ENCODE results near the gene DUS1L.

DNA sequence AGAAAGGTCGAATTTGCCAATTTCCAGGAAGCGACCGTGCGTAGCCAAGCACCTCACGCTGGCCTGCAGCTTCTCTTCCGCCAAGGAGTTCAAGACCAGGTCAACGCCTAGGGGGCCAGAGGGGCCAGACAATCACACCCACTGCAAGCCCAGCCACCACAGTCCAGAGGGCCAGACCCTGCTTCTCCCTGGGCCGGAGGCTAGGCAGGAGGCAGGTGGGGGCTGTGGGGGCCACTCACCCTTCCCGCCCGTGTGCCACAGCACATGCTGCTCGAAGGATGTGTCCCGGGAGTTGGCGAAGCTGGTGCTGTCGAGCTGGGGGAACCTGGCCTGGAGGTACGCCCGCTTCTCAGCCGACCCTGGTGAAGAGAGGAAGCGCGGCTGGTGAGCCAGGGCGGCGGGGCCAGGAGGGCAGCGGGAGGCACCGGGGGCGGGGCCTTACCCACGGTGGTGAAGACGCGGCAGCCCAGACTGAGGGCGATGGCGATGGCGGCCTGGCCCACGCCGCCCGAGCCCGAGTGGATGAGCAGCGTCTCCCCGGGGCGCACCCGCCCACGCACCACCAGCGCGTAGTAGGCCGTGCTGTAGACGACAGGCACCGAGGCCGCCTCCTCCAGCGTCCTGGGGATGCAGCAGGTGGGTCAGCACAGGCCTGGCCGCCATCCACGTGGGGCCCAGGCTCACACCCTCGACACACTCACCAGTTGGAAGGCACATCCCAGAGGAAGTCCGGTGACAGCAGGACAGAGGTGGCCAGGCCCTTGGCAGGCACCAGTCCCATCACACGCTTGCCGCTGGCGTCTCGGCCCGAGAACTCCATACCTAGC lies 18.1 kb upstream of the DUS1L start:
- TF ChIP-seq CTCF (conservative IDR thresholded peaks at IDR 0.05; ENCODE audit: low read depth in 2 of 2) (no peak), ZNF331 (CRISPR knock-in tag; IDR thresholded peaks at IDR 0.05; ENCODE audit: low read depth) (no peak), POLR2AphosphoS5 (IDR thresholded peaks at IDR 0.05; ENCODE audit: low read depth) (no peak), JUNB (IDR thresholded peaks at IDR 0.05; ENCODE audit: unreplicated experiment) (no peak)

Measured in GM23338 (cell line).